K562 (cell line): ENCODE data around the gene C2CD2L. TPM values are rescaled to one million over a fixed set of nuclear protein-coding genes. Genes with fewer than 3 reads are reported as not detected.

Experiments used
- ATAC-seq: fragments of 200-7000 bp; cut with Tn5 transposase; 3 replicates; pipeline ENCODE4 v1.9.1; 2020; ENCODE audit warnings: moderate library complexity
- BruUV-seq: library from RNA; stranded (reverse); fragments of 400-500 nt; replicated peaks from 2 replicates; lab custom pipeline; 2021; lab: Mats Ljungman, UMichigan
- CTCF ChIA-PET: fragments of 300-600 bp; formaldehyde crosslinking; extraction: SDS; loops from one replicate; lab custom pipeline; 2021; ENCODE audit warnings: low intra/inter-chr PET ratio; lab: Yijun Ruan, JAX
- POLR2A ChIA-PET: fragments of 300-600, 350-650 bp; sonication (Branson Sonifier 250); formaldehyde crosslinking; extraction: SDS; loops from one replicate; lab custom pipeline; 2021; ENCODE audit warnings: antibody characterized with exemption, inconsistent platforms; lab: Yijun Ruan, JAX
- DNase-seq, 4 experiments: peaks; one replicate each; pipeline versions ENCODE4 v3.0.0 to v3.0.0-alpha.2; 2011 to 2018; ENCODE audit warnings: low spot score in 3 of 4, mixed read lengths in 3 of 4; ENCODE audit errors: extremely low read depth in 1 of 4
- FAIRE-seq: peaks from 2 replicates; lab custom pipeline; 2011; peaks lifted over from hg19 to GRCh38; lab: Jason Lieb, UNC
- H2AFZ ChIP-seq: 2 replicates; pipeline ENCODE4 v1.6.0; 2011; ENCODE audit warnings: low read depth, low read length, control low read depth, inconsistent platforms
- H3K27ac ChIP-seq: fragments of 200-600 bp; 3 replicates; pipeline ENCODE4 v1.8.0; 2011; ENCODE audit warnings: low read depth, mild to moderate bottlenecking, control low read depth, inconsistent platforms, low read length, moderate library complexity, mixed read lengths; ENCODE audit errors: extremely low read depth
- H3K27me3 ChIP-seq, 2 experiments: fragments of 300-600 bp in 1 of 2; 2 replicates in 1 of 2; 3 replicates in 1 of 2; pipeline versions ENCODE4 v1.6.0 to v1.8.0; 2011; ENCODE audit warnings: inconsistent platforms in 2 of 2, low read length in 2 of 2, mild to moderate bottlenecking in 1 of 2, mixed read lengths in 1 of 2, moderate library complexity in 1 of 2; ENCODE audit not compliant: control insufficient read depth in 2 of 2, insufficient read depth in 2 of 2
- H3K36me3 ChIP-seq: fragments of 300-600 bp; 3 replicates; pipeline ENCODE4 v1.8.0; 2011; ENCODE audit warnings: mild to moderate bottlenecking, low read length, inconsistent platforms; ENCODE audit not compliant: control insufficient read depth, insufficient read depth
- H3K4me1 ChIP-seq, 2 experiments: fragments of 200-600 bp in 1 of 2; replicated peaks in 1 of 2; 2 replicates in 1 of 2; 3 replicates in 1 of 2; pipeline versions ENCODE4 v1.5.1 to v1.8.0; 2011; ENCODE audit warnings: inconsistent platforms in 2 of 2, low read length in 2 of 2, mild to moderate bottlenecking in 1 of 2, mixed read lengths in 1 of 2, moderate library complexity in 1 of 2; ENCODE audit not compliant: control insufficient read depth in 2 of 2, insufficient read depth in 2 of 2
- H3K4me2 ChIP-seq: 2 replicates; pipeline ENCODE4 v1.6.1; 2011; ENCODE audit warnings: low read length, control low read depth, inconsistent platforms, mixed read lengths; ENCODE audit not compliant: insufficient read depth
- H3K4me3 ChIP-seq: fragments of 200-600 bp; sonication (generic), shearing (Covaris generic); 2 replicates; pipeline ENCODE4 v1.5.1; 2016; ENCODE audit warnings: control low read depth, inconsistent platforms
- H3K79me2 ChIP-seq: fragments of 200-600 bp; 3 replicates; pipeline ENCODE4 v1.8.0; 2011; ENCODE audit warnings: low read length, inconsistent platforms; ENCODE audit not compliant: control insufficient read depth, insufficient read depth
- H3K9ac ChIP-seq, 2 experiments: 2 replicates each; pipeline versions ENCODE4 v1.6.0 to v1.6.1; 2011; ENCODE audit warnings: low read depth in 2 of 2, low read length in 2 of 2, control low read depth in 1 of 2, inconsistent platforms in 1 of 2, mild to moderate bottlenecking in 1 of 2, mixed read lengths in 1 of 2; ENCODE audit not compliant: insufficient read depth in 1 of 2
- H3K9me1 ChIP-seq: one replicate; pipeline ENCODE4 v1.6.0; 2011; ENCODE audit warnings: inconsistent platforms, mild to moderate bottlenecking, low read length, moderate library complexity; ENCODE audit not compliant: control insufficient read depth, insufficient read depth
- H3K9me3 ChIP-seq: replicated peaks from 2 replicates; pipeline ENCODE4 v1.5.1; 2011; ENCODE audit warnings: low read depth, low read length, inconsistent platforms; ENCODE audit not compliant: control insufficient read depth, insufficient read depth
- H4K20me1 ChIP-seq: replicated peaks from 2 replicates; pipeline ENCODE4 v1.6.1; 2011; ENCODE audit warnings: low read length, inconsistent platforms, mixed read lengths; ENCODE audit not compliant: control insufficient read depth, insufficient read depth
- NCOR1 ChIP-seq: fragments of 450-650 bp; IDR thresholded peaks from 2 replicates; pipeline ENCODE4 v1.6.1; 2016; ENCODE audit warnings: mild to moderate bottlenecking, moderate library complexity
- NFIC ChIP-seq: fragments of 450-650 bp; IDR thresholded peaks from 2 replicates; pipeline ENCODE4 v1.6.1; 2017; ENCODE audit warnings: mild to moderate bottlenecking, inconsistent platforms
- PML ChIP-seq: IDR thresholded peaks from 2 replicates; pipeline ENCODE4 v1.6.1; 2012; ENCODE audit warnings: low read length, inconsistent platforms
- POLR2A ChIP-seq: fragments of 450-650 bp; conservative IDR thresholded peaks from 2 replicates; pipeline ENCODE4 v1.6.1; 2016
- POLR2AphosphoS5 ChIP-seq: IDR thresholded peaks from 2 replicates; pipeline ENCODE4 v1.6.1; 2011; ENCODE audit warnings: mild to moderate bottlenecking, low read depth, low read length, moderate library complexity; ENCODE audit not compliant: control insufficient read depth, insufficient read depth
- RCOR1 ChIP-seq, 2 experiments: IDR thresholded peaks; 2 replicates each; pipeline ENCODE4 v1.6.1; 2012; ENCODE audit warnings: low read depth in 2 of 2, low read length in 2 of 2, borderline replicate concordance in 1 of 2, improper control_type of control experiment in 1 of 2
- RFX7 ChIP-seq: fragments of 250-450 bp; sonication (Bioruptor Pico); IDR thresholded peaks from 2 replicates; pipeline ENCODE4 v1.5.1; 2021; ENCODE audit warnings: mild to moderate bottlenecking
- RNF219 ChIP-seq: fragments of 250-450 bp; sonication (Bioruptor Pico); IDR thresholded peaks from 2 replicates; pipeline ENCODE4 v1.5.0; 2022; ENCODE audit warnings: mild to moderate bottlenecking
- SAFB ChIP-seq: fragments of 200-400 bp; formaldehyde crosslinking; IDR thresholded peaks from 2 replicates; pipeline ENCODE4 v1.6.1; 2017; ENCODE audit warnings: low read depth, low read length, borderline replicate concordance
- SMAD2 ChIP-seq: fragments of 150-350 bp; IDR thresholded peaks from 2 replicates; pipeline ENCODE4 v1.6.1; 2014; ENCODE audit warnings: low read depth, mild to moderate bottlenecking, low read length
- SNIP1 ChIP-seq: fragments of 450-650 bp; IDR thresholded peaks from 2 replicates; pipeline ENCODE4 v1.7.1; 2017; ENCODE audit warnings: low read depth, mild to moderate bottlenecking
- TFAP4 ChIP-seq: sonication (generic); formaldehyde crosslinking; IDR thresholded peaks from 2 replicates; pipeline ENCODE4 v1.8.0; 2022; ENCODE audit warnings: missing genetic modification reagents, mild to moderate bottlenecking, moderate library complexity, borderline replicate concordance
- USF2 ChIP-seq: sonication (generic); formaldehyde crosslinking; IDR thresholded peaks from 2 replicates; pipeline ENCODE4 v1.5.0; 2020; ENCODE audit warnings: missing genetic modification reagents
- ZBTB2 ChIP-seq: fragments of 450-650 bp; IDR thresholded peaks from 2 replicates; pipeline ENCODE4 v1.6.1; 2016; ENCODE audit warnings: antibody characterized with exemption
- ZNF668 ChIP-seq: fragments of 250-450 bp; sonication (Bioruptor Pico); IDR thresholded peaks from 2 replicates; pipeline ENCODE4 v1.8.0; 2022; ENCODE audit warnings: mild to moderate bottlenecking, inconsistent platforms
- WGBS: fragments of 100-300 bp; shearing (Covaris generic); methylation state at CpG from one replicate; pipeline ENCODE4 v1.1.6; 2016; ENCODE audit warnings: low coverage, mixed read lengths; ENCODE audit not compliant: insufficient coverage; ENCODE audit errors: missing lambda C conversion rate; 5-methylcytosine and 5-hydroxymethylcytosine counted together
- in situ Hi-C: fragments of 300-500 bp; cut with MboI; formaldehyde crosslinking; loops from 4 replicates; pipeline ENCODE4 v1.15.0; 2018; ENCODE audit warnings: inconsistent platforms, mixed read lengths
- intact Hi-C: fragments of 100-400 bp; cut with micrococcal nuclease; formaldehyde crosslinking; loops from 2 replicates; pipeline ENCODE4 v1.14.2; 2022
- polyA plus RNA-seq, 8 experiments: library from polyadenylated mRNA; depleted of rRNA in 4 of 8; stranded (reverse) in 5 of 8; unstranded in 3 of 8; fragments of >200 nt; fragmentation: Nextera tagmentation in 2 of 8; fragmentation: Illumina TruSeq in 1 of 8; extraction: Ambion mirVana in 2 of 8; extraction: Trizol in 1 of 8; gene quantifications; 2 replicates each; pipeline versions ENCODE4 v1.2.1 to v1.2.3, GENCODE V29; 2011 to 2014; ENCODE audit warnings: inconsistent platforms in 1 of 8, missing spikeins in 1 of 8
- total RNA-seq, 7 experiments: library from RNA; depleted of rRNA in 6 of 7; stranded (reverse); fragments of >200 nt in 6 of 7; fragmentation: Illumina TruSeq in 2 of 7; extraction: Trizol in 2 of 7; gene quantifications; 2 replicates each; pipeline versions ENCODE4 v1.2.1 to v1.2.3, GENCODE V29; 2011 to 2021; ENCODE audit warnings: low replicate concordance in 1 of 7

C2CD2L gene
- total and polyA plus RNA-seq, 9 of the 15 experiments (the other 6 are each of a cell fraction or from before 2014, with no cell fraction given) = 0.66 to 41.2 (median 14.8) TPM

- Histone ChIP-seq H3K9me1 (no peaks in the 10 kb centered on the region), H3K9ac (peak overlapping the region; percentile 94 to 99), H3K36me3 (peaks cover 71% of the 10 kb centered on the region), H3K79me2 (peaks cover 81% of the 10 kb centered on the region), H4K20me1 (peaks cover 25% of the 10 kb centered on the region), H2AFZ (no peak overlapping the region), H3K27me3 (no peaks in the 10 kb centered on the region; a peak in 1 of 5 replicates), H3K4me2 (peak overlapping the region; percentile 98), H3K4me1 (peaks cover 28 to 52% of the 10 kb centered on the region in 2 experiments), H3K27ac (peak overlapping the region; percentile 95; the same call in 2 of the 3 replicates), H3K9me3 (no peaks in the 10 kb centered on the region), H3K4me3 (peak overlapping the region; percentile 94)
- intact Hi-C loops (no loop called here), in situ Hi-C loops (no loop called here)
- ChIA-PET CTCF (no interaction called here), POLR2A (interaction anchor here (0.6 to 5.5 kb wide), 27 partner anchors 7 to 284 kb away, joined by 3 to 68 read pairs (median 4); partner anchors contain the start of genes C2CD2L, DPAGT1, HMBS and HYOU1)
- FAIRE-seq (no peak), DNase-seq (peak in 3 of 4 experiments; percentile 7 to 55 (median 10)), ATAC-seq (peak; percentile 1)
- BruUV-seq = no TSS peak
- WGBS = 34% methylated on average over 13 of the region's 13 CpGs
- TF ChIP-seq SNIP1 (no peak), NCOR1 (peak; percentile 23; the same call in 1 of the 2 replicates), RFX7 (CRISPR knock-in tag) (0 out of 2 replicates have a peak, but pooled peaks have one; percentile 42), ZNF668 (CRISPR knock-in tag) (no peak), NFIC (peak; percentile 51; the same call in 1 of the 2 replicates), TFAP4 (CRISPR knock-in tag) (0 out of 2 replicates have a peak, but pooled peaks have one; percentile 5), POLR2A (peak; percentile 47; the same call in 1 of the 2 replicates), RNF219 (no peak), USF2 (CRISPR knock-in tag) (no peak), RCOR1 (IDR thresholded peaks at IDR 0.05; ENCODE audit: borderline replicate concordance in 1 of 2, low read depth in 2 of 2, low read length in 2 of 2) (0 out of 4 replicates have a peak, but pooled peaks of 1 of the 2 experiments have one; percentile 9), SAFB (no peak), ZBTB2 (no peak), SMAD2 (no peak), PML (0 out of 2 replicates have a peak, but pooled peaks have one; percentile 22), POLR2AphosphoS5 (peak; percentile 26; the same call in 1 of the 2 replicates)
Observed at GRCh38 chr11:119091966-119092879, 14.9 kb upstream of the C2CD2L start.
